PC-9 (cell line): ENCODE data around the gene TTC31.

Experiments used
- EZH2 ChIP-seq: fragments of 200-600 bp; sonication (generic); IDR thresholded peaks from 2 replicates; pipeline ENCODE4 v1.8.0; 2017; ENCODE audit warnings: antibody characterized with exemption, low read depth
- TF ChIP-seq, protein P1 (sequence below): fragments of 200-600 bp; sonication (generic); conservative IDR thresholded peaks from 2 replicates; pipeline ENCODE4 v1.6.1; 2017; ENCODE audit warnings: mixed run types, antibody characterized with exemption, mild to moderate bottlenecking, moderate library complexity

- TF ChIP-seq, protein P1, sequence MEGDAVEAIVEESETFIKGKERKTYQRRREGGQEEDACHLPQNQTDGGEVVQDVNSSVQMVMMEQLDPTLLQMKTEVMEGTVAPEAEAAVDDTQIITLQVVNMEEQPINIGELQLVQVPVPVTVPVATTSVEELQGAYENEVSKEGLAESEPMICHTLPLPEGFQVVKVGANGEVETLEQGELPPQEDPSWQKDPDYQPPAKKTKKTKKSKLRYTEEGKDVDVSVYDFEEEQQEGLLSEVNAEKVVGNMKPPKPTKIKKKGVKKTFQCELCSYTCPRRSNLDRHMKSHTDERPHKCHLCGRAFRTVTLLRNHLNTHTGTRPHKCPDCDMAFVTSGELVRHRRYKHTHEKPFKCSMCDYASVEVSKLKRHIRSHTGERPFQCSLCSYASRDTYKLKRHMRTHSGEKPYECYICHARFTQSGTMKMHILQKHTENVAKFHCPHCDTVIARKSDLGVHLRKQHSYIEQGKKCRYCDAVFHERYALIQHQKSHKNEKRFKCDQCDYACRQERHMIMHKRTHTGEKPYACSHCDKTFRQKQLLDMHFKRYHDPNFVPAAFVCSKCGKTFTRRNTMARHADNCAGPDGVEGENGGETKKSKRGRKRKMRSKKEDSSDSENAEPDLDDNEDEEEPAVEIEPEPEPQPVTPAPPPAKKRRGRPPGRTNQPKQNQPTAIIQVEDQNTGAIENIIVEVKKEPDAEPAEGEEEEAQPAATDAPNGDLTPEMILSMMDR = no peak
- TF ChIP-seq EZH2 = no peak
Measured at GRCh38 chr2:74529357-74530238, 46.7 kb downstream of the TTC31 start, which contains the start of the genes AUP1 and HTRA2.
